Vagina (tissue), 2 donors: ENCODE measurements around the gene SURF2. TPM values are rescaled to one million over a fixed set of nuclear protein-coding genes. Genes with fewer than 3 reads are reported as not detected.

Experiments
- DNase-seq, 2 donors: peaks; one replicate each; pipeline ENCODE4 v3.0.0-alpha.2; 2017; ENCODE audit errors: extremely low spot score in 2 of 2
- H3K27ac ChIP-seq: fragments of 200-600 bp; sonication (generic); one replicate; pipeline ENCODE4 v1.5.1; 2019
- H3K27me3 ChIP-seq: fragments of 200-600 bp; sonication (generic); one replicate; pipeline ENCODE4 v1.5.1; 2019
- H3K36me3 ChIP-seq, 2 donors: fragments of 200-600 bp; sonication (generic); one replicate each; pipeline ENCODE4 v1.5.1; 2017 to 2019
- H3K4me1 ChIP-seq: fragments of 200-600 bp; sonication (generic); one replicate; pipeline ENCODE4 v1.5.1; 2019
- H3K4me3 ChIP-seq, 2 donors: fragments of 200-600 bp; sonication (generic); 1 replicate in 1 of 2; 2 replicates in 1 of 2; pipeline ENCODE4 v1.5.1; 2016 to 2019
- H3K9me3 ChIP-seq: fragments of 200-600 bp; sonication (generic); one replicate; pipeline ENCODE4 v1.5.1; 2019
- CTCF ChIP-seq, 3 experiments: fragments of 450-650 bp in 2 of 3; fragments of 200-600 bp in 1 of 3; sonication (generic) in 1 of 3; IDR thresholded peaks; one replicate each; pipeline ENCODE4 v1.5.1; 2017 to 2019; ENCODE audit warnings: antibody characterized with exemption in 3 of 3, mild to moderate bottlenecking in 2 of 3, moderate library complexity in 2 of 3
- POLR2A ChIP-seq, 2 donors: fragments of 450-650 bp; IDR thresholded peaks; one replicate each; pipeline ENCODE4 v1.6.1; 2017; ENCODE audit warnings: antibody characterized with exemption in 2 of 2, mild to moderate bottlenecking in 2 of 2, moderate library complexity in 2 of 2
- POLR2AphosphoS5 ChIP-seq, 2 donors: sonication (generic); formaldehyde crosslinking; IDR thresholded peaks; one replicate each; pipeline ENCODE4 v1.9.0; 2017; ENCODE audit warnings: antibody characterized with exemption in 2 of 2, mild to moderate bottlenecking in 2 of 2, low read depth in 1 of 2; ENCODE audit not compliant: insufficient read depth in 1 of 2
- intact Hi-C: fragments of 100-400 bp; cut with DNase I; formaldehyde crosslinking; loops from one replicate; pipeline ENCODE4 v1.15.1; 2023
- total RNA-seq: library from RNA; depleted of rRNA; stranded (reverse); fragments of >200 nt; gene quantifications from one replicate; pipeline ENCODE4 v1.2.3, GENCODE V29; 2016

SURF2 gene
- total RNA-seq, 1 donor from 2014 or later: 19.9 TPM

GRCh38 chr9:133360400-133361393 lies 4.3 kb downstream of the SURF2 start:
- Histone ChIP-seq H3K9me3 (no peaks in the 10 kb centered on the region), H3K4me3 (no peak overlapping the region), H3K27ac (no peak overlapping the region), H3K4me1 (peaks cover 46% of the 10 kb centered on the region), H3K27me3 (no peaks in the 10 kb centered on the region), H3K36me3 (peaks cover under 1 to 57% of the 10 kb centered on the region in 2 donors)
- intact Hi-C loops: no loop called here
- TF ChIP-seq POLR2A (IDR thresholded peaks at IDR 0.05): no peak
- no peak for TF ChIP-seq POLR2AphosphoS5 (IDR thresholded peaks at IDR 0.05; ENCODE audit: insufficient read depth in 1 of 2, low read depth in 1 of 2)
- no peak for TF ChIP-seq CTCF (IDR thresholded peaks at IDR 0.05)
- DNase-seq: no peak

- peaks cover 44% of the 10 kb centered on the region for H3K4me1 ChIP-seq
- H3K9me3 ChIP-seq: no peaks in the 10 kb centered on the region
- TF ChIP-seq POLR2AphosphoS5 (IDR thresholded peaks at IDR 0.05; ENCODE audit: insufficient read depth in 1 of 2, low read depth in 1 of 2) (no peak), POLR2A (IDR thresholded peaks at IDR 0.05) (no peak), CTCF (IDR thresholded peaks at IDR 0.05) (no peak)
- no peak for DNase-seq
- H3K4me3 ChIP-seq: no peak overlapping the region
- H3K36me3 ChIP-seq: peaks cover 6 to 66% of the 10 kb centered on the region in 2 donors
- no peaks in the 10 kb centered on the region for H3K27me3 ChIP-seq
- H3K27ac ChIP-seq: no peak overlapping the region
- intact Hi-C loops: no loop called here
Observed at GRCh38 chr9:133361507-133362092, 5.2 kb downstream of the SURF2 start.

GRCh38 chr9:133362359-133363044 lies 6.2 kb downstream of the SURF2 start:
- intact Hi-C loops: no loop called here

GRCh38 chr9:133366435-133366834 lies 10.1 kb downstream of the SURF2 start:
- Histone ChIP-seq H3K4me1 (peaks cover 68% of the 10 kb centered on the region), H3K36me3 (peaks cover 6 to 58% of the 10 kb centered on the region in 2 donors)
- intact Hi-C loops: no loop called here

More at GRCh38 chr9:133362359-133363044, 6.2 kb downstream of the SURF2 start:
- no peak overlapping the region for H3K27ac ChIP-seq
- H3K36me3 ChIP-seq: peaks cover 6 to 73% of the 10 kb centered on the region in 2 donors
- H3K4me3 ChIP-seq: no peak overlapping the region
- H3K27me3 ChIP-seq: no peaks in the 10 kb centered on the region
- no peak for DNase-seq
- TF ChIP-seq POLR2AphosphoS5 (IDR thresholded peaks at IDR 0.05; ENCODE audit: insufficient read depth in 1 of 2, low read depth in 1 of 2): no peak
- TF ChIP-seq POLR2A (IDR thresholded peaks at IDR 0.05): no peak
- no peak for TF ChIP-seq CTCF (IDR thresholded peaks at IDR 0.05)
- H3K9me3 ChIP-seq: no peaks in the 10 kb centered on the region
- H3K4me1 ChIP-seq: peaks cover 39% of the 10 kb centered on the region

More at GRCh38 chr9:133366435-133366834, 10.1 kb downstream of the SURF2 start:
- H3K27ac ChIP-seq: no peak overlapping the region
- no peaks in the 10 kb centered on the region for H3K9me3 ChIP-seq
- no peaks in the 10 kb centered on the region for H3K27me3 ChIP-seq
- DNase-seq: no peak
- no peak overlapping the region for H3K4me3 ChIP-seq
- no peak for TF ChIP-seq CTCF (IDR thresholded peaks at IDR 0.05)
- TF ChIP-seq POLR2AphosphoS5 (IDR thresholded peaks at IDR 0.05; ENCODE audit: insufficient read depth in 1 of 2, low read depth in 1 of 2): no peak
- TF ChIP-seq POLR2A (IDR thresholded peaks at IDR 0.05): no peak
